D341Med (cell line): Measurements from ENCODE around the gene PJA2.

Source experiments
- DNase-seq: peaks from one replicate; pipeline ENCODE4 v3.0.0; 2012; ENCODE audit warnings: low spot score

The PJA2 gene

DNA sequence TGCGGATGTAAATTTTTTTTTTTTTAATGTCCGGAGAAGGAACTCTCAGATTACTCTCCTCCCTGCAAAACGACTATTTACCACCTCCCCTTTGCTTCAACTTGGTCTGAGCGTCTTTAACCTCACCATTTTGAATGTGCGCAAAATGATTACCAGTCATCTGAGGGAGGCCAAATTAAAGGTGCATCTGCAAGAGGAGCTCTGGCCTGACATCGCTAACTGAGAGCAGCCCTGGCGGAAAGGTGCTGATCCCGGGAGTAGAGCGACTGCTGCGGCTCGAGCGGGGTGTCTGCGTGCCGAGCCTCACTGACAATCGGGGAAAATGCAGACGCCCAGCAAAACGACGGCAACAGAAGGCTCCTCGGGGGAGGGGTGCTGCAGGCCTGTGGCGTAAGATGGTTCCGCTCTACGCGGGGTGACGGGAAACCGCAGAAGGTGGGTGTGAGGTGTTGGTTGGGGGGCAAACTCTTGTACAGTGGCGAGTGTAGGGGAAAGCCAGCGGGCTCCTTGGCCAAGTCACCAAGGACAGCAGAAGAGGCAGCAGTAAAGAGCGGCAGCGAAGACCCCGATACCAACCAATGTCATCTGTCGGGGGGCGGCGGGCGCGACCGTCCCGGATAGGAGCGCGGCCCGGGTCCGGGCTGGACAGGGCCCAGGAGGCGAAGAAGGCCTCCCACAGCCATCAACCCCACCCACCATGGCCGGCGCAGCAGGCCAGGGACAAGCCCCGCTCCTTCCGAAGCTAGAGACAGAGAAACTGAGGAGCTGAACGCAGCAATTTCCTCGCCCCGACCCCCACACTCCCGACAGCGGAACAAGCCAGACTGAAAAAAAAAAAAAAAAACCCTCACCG lies 557 bp downstream of the PJA2 start:
- DNase-seq, result peak; percentile 71

GRCh38 chr5:109407913-109408312 lies 1.9 kb downstream of the PJA2 start:
- DNase-seq, result no peak

GRCh38 chr5:109406719-109407118 lies 3.1 kb downstream of the PJA2 start:
- DNase-seq, result no peak

- no peak for DNase-seq
These were observed 5.3 kb downstream of the PJA2 start for GRCh38 chr5:109404428-109404960.

- no peak for DNase-seq
These were observed 6.3 kb downstream of the PJA2 start for GRCh38 chr5:109403469-109403868.

DNA sequence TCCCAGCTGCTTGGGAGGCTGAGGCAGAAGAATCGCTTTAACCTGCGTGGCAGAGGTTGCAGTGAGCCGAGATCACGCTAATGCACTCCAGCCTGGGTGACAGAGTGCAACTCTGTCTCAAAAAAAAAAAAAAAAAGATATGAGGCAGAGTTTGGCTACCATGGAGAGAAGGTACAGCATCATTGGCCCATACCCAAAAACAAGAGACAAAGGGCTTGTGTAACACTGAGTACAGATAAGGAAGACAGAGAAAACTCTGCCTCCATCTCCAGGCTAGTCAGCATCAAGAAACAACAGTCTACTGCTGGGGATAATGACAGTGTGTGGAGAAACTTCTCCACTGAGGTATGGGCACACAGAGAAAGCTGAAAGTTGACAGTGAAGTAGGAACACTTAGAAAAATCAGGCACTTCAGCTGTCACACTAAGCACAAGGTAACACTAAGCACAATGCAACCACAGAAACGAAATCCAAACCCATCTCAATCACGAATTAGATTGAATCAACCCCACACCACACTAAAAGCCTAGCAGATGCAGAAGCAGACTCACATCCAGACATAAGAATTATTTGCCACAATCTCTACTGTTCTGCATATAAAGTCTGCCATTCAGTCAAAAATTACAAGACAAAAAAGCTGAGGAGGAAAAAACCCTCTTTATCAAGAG lies 10.5 kb downstream of the PJA2 start:
- no peak for DNase-seq

DNA sequence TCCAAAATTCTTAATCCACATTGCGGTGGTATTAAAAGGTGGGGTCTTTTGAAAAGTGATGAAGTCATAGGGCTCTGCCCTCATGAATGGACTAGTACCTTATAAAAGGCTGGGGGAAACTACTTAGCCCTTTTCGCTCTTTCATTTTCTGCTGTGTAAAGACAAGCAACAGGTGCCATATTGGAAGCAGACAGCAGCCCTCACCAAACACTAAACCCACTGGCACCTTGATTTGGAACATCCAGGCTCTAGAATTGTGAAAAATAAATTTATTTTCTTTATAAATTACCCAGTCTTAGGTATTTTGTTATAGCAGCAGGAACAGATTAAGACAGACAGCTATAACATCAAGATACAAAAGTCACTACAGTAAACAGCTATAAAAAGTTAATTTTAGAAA lies 12.8 kb downstream of the PJA2 start:
- DNase-seq, result no peak

DNA sequence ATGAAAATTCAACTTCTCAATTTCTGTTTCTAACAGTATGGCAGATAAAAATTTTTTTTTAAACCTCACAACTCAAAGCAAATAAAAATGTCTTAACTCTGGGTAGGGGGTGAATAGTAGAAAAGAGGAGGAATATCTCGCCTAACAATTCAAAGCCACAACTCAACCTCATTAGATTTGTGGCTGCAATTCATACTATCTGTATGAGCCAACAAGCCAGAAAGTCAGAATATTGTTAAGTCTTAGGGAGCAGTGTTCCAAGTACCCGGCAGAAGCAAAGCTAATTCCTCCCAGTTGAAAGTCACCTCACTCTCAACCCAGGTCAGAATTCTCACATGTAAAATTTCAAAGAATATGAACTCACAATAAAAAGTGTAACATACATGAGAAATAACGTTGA lies 15.0 kb downstream of the PJA2 start:
- no peak for DNase-seq

DNA sequence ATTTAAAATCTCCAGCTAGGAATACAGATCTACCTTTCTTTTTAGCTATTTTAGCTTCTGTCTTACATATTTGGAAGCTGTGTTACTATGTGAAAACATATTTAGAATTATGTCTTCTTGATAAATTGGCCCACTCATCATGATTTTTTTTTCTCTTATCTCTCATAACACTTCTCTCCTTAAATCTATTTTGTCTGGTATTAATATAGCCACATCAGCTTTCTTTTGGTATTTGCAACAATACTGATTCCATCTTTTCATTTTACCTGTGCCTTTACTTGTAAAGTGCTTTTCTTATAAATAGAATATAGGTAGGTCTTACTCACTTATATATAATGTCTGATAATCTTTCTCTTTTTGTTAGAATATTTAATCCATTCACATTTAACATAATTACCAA lies 19.6 kb downstream of the PJA2 start:
- DNase-seq, result no peak

GRCh38 chr5:109388407-109388806 lies 21.4 kb downstream of the PJA2 start:
- no peak for DNase-seq

GRCh38 chr5:109387408-109387974 lies 22.3 kb downstream of the PJA2 start:
- no peak for DNase-seq

- DNase-seq, result no peak
These were observed 31.7 kb downstream of the PJA2 start for GRCh38 chr5:109378095-109378494.

GRCh38 chr5:109374625-109375024 lies 35.1 kb downstream of the PJA2 start:
- no peak for DNase-seq

DNA sequence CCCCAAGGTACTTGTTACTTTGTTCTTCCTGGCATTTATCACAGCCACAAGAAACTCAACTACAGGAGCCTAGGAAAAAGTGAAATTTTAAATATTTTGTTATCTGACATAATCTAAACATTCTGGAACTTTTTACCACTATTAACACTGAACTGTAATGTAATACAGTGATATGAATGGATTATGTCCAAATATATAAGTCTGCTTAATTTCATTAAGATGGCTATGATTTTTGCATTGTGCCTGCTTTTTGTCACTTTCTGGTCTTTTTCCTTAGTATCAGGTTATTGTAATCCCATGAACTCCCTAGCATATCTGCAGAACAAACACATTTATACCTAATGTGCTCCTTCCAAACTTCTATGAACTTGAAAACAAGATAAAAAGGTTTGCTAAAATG lies 35.8 kb downstream of the PJA2 start:
- no peak for DNase-seq

DNA sequence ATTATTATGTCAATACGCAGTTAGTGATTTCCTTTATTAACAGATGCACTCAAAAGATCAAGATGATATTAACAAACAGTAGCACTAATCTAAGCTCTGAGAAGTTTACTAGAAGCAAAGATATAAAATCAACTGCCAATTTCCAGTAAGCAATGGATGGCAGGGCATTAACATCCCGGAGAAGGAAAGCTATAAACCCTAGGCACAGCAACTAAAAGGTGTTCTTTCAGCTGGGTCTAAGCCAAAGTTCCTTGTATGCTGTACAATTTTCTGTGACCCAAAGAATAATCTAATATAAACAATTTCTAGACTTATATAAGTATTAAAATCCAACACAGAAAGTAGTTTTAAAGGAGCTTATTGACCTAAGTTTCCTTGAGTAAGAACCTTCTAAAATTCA lies 39.4 kb downstream of the PJA2 start:
- no peak for DNase-seq

DNA sequence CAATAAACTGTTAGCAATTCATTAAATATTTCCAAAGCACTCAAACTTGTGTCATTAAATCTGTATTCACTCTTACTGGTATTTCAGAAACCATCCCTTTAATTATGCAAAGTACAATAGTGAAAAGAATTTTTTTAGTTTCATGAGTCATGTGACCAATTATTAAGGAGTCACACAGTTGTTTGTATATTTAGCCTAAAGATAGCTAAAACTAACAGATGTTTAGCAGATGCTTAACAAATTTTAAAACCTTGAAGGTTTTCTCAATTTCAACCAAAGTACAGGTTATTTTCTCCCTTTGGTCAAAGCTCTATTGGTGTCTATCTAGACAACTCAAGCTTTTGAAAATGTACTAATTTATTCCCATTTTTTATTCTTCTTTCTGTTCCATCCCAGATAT lies 44.1 kb downstream of the PJA2 start:
- DNase-seq, result no peak

DNA sequence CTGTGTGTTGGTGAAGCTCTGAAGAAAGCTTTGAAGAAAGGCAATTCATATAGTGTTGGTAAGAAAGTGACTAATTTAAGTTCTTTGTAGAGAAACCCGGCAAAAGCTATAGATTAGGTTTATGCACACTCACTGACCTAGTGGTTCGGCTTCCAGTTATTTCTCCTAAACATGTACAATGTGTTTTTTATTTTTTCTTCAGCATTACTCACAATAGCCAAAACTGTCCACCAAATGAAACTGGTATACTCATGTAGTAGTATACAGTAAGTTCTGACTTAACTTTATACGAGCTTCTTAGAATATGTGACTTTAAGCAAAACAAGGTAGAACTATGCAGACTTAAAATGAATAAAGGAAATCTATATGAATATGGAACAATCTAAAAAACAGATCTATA lies 44.8 kb downstream of the PJA2 start:
- no peak for DNase-seq

DNA sequence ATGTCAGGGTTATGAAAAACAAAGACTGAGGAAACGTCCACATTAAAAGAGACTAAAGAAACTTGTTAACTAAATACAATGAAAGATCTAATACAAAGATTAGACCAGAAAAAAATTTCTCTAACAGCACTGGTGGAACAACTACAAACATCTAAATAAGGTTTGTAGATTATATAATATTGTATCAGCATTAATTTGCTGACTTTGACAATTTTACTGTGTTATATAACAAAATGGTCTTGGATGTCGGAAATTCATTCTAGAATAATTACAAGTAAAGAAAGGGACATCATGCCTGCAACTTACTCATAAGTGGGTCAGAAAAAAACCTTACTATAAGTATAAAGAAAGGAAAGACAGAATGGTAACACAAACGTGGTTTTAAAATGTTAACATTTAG lies 50.1 kb downstream of the PJA2 start:
- no peak for DNase-seq

DNA sequence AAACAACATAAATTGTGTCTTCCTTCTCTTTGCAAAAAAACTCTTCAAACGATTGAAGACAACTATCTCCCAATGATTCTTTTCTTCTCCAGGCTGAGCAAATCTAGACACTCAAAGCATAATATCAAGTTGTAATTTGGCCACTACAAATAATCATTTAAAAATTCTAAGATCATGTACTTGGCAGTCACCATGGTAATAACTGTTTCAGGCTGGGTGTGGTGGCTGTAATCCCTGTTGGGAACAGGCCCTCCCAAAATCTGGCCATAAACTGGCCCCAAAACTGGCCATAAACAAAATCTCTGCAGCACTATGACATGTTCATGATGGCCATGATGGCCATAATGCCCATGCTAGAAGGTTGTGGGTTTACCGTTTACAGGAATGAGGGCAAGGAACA lies 52.0 kb downstream of the PJA2 start:
- DNase-seq, result no peak

DNA sequence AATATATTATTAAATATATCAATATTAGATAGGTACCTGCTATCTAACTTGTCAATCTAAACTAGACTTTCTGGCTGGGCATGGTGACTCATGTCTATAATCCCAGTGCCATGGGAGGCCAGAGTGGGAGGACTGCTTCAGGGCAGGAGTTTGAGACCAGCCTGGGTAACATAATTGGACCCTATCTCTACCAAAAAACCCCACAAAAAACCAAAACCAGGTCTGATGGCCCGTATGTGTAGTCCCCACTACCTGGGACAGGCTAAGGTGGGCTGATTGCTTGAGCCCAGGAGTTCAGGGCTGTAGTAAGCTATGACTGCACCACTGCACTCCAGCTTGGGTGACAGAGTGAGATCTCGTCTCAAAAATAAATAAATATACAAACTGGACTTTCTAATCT lies 55.0 kb downstream of the PJA2 start:
- no peak for DNase-seq

DNA sequence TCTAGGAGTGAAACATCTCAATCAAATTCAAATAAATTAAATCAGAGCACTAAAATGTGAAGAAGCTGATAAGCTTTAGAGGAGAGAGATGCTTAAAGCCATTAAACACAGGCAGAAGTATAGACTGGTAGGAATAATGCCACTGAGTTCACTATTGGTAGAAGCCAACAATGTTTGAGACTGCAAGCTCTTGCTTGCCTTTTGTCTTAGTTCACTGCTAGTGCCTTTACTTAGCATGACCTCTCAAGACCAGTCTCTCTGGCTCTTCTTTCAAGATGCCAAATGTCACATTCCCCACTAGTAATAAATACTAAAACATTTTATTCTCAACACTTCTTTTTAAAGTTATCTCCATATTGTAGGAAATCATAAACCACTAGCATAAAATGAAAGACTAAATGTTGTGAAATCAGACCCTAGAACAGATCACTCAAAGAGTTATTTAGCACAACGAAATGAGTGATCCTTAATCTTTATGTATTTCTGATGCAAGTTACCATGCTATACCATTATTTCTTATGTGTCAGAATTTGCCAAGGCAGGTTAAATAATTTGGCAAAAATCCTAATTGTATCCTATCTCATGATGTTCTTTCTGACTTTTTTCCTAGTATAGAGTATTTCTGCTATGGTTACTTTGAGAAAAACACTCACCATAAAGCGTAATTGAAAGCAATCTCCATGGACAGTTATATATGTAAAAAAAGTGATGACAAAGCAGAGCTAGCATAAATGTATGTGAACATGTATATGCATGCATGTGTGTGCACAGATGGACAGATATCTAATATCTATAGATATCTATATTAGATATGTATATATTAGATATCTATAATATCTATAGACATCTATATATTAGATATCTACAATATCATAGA lies 57.5 kb downstream of the PJA2 start:
- no peak for DNase-seq
